Measurements from ENCODE around the gene BANP.
"Not testable (repeated sequence)": the region's sequence is repeated elsewhere in the genome, so short reads cannot be mapped to it uniquely, and the experiment has no call there.

Gene BANP

DNA sequence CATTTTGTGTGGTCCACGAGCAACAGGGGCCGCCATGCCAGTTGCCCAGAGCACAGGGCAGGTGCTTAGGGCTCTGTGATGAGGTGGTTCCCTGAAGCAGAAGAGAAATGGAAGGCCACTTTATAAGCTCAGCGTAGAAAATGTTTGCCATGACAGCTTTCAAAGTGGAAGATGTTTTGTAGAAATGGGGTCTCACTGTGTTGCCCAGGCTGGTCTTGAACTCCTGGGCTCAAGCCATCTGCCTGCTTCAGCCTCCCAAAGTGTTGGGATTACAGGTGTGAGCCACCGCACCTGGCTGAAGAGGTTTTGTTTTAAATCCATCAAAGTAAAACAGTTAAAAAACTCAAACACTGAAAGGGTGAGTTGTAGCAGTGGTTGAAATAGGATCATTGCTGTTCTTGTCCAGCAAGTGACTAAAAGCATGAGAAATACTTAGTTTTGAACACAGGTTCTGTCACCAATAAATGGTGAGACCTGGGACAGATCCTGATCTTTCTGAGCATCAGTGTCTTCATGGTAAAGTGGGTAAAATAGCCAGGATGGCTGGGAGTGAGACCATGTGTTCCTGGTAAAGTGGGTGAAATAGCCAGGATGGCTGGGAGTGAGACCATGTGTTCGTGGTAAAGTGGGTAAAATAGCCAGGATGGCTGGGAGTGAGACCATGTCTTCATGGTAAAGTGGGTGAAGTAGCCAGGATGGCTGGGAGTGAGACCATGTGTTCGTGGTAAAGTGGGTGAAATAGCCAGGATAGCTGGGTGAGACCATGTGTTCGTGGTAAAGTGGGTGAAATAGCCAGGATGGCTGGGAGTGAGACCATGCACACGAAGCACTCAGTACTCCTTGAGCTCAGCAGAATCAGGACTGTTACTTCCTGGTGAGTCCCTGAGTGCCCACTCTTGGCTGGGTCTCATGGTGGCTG is 46.0 kb downstream of the BANP start:
- FAIRE-seq, result no peak

DNA sequence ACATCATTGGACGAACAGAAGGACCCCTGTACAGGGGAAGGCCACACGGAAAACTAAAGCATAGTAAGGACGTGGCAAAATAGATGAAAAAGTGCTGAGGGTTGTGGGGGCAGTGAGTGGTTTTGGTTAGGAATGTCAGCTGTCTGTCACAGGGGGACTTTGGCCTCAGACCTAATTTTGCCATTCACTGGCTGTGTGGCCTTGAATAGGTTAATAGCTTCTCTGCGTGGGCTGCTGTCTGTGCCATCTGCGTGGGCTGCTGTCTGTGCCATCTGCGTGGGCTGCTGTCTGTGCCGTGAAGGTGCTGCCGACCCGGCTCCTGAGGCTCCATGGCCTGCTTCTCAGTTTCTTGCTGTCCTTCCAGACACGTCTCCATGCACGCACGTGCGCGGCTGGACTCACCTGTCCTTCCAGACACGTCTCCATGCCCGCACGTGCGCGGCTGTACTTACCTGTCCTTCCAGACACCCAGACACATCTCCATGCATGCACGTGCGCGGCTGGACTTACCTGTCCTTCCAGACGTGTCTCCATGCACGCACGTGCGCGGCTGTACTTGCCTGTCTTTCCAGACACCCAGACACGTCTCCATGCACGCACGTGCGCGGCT is 47.1 kb downstream of the BANP start:
- not testable (repeated sequence) for FAIRE-seq

- FAIRE-seq, result not testable (repeated sequence)
Observed at GRCh38 chr16:87998992-87999391, 47.8 kb downstream of the BANP start.

DNA sequence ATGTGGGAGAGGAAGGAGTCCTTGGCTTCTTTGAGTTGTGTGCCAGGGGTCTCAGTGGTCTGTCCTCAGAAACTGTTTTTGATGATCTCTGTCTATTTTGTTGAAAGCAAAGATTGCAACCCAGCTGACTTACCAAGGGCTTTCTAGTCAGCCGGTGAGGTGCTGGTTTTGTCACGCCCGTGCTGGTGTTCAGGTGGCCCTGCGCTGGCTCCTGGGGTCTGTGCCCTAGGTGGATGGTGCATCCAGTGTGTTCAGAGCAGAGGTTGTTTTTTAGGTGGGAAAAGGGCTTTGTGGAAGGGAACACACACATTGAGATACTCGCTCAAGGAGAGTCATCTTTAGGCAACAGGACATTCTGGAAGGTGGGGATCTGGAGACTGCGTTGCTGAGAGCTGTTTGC is 51.0 kb downstream of the BANP start:
- FAIRE-seq, result no peak

GRCh38 chr16:88002749-88003148 is 51.5 kb downstream of the BANP start:
- no peak for FAIRE-seq

GRCh38 chr16:88003316-88003715 is 52.1 kb downstream of the BANP start:
- no peak for FAIRE-seq

- FAIRE-seq, result no peak
Observed at GRCh38 chr16:88003736-88004135, 52.5 kb downstream of the BANP start.

DNA sequence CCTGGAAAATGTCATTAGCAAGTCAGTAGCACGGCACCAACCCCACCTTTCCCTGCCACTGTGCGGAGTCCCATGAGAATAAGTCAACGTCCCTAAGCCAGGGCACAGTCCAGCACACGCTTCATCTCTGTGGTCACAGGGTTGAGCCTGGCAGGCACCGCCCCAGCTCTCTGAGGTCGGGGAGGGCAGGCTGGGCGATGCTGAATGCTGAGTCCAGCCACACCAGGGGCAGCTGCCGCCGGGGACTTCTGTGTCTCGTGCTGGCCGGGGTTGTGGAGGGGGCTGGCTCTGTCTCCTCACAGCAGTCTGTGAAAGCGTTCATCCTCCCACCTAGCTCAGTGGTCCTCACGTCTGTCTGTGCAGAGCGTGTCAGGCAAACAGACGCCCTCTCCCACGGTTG is 53.2 kb downstream of the BANP start:
- no peak for FAIRE-seq

DNA sequence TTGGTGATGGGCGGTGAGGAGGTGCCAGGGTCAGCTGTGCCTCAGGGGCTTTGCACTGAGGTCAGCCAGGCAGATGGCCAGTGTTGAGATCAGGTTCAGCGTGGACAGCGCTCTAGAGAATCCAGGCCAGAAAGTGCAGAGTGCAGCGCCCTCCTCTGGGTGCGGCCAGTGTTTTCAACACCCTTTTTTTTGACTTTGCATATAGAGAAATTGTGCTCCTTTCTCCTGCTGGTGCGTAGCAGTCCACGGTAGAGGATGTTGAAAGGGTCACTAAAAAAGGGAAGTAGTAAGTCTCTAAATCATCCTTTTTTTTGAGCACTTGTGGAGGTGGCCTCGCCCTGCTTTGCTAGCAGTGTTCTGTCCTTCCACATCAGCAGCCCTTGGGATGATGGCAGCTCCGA is 53.9 kb downstream of the BANP start:
- no peak for FAIRE-seq

DNA sequence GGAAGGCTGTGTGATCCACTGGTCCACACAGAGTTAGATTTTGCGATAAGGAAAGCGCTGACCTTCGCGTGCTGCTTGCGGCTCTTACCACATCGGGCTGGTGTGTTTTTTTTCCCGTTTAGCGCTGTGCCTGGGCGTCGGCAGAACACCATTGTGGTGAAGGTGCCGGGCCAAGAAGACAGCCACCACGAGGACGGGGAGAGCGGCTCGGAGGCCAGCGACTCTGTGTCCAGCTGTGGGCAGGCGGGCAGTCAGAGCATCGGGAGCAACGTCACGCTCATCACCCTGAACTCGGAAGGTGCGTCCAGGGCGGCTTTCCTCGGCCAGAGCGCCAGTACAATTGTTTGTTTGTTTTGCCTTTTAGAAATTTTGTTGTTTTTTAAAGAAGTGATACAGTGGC is 54.7 kb downstream of the BANP start:
- FAIRE-seq, result no peak

- no peak for FAIRE-seq
Observed at GRCh38 chr16:88007321-88007731, 56.1 kb downstream of the BANP start.

DNA sequence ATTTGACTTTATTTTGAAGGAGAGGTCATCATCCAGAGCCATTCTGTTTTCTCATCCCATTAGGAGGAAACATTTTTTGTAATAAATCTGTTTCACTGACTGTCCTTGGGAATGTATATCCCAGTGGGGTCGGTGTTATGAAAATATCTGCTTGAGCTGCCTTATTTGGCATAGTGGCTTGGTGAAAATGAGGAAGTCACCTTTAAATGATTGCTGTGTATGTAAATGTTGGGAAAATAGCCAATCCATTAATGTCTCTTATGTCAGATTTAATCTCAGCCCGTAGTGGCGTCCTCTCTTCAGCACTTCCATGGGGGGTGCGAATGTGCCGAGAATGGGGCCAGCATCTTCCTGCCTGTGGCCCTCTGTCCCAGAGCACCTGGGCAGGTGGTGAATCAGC is 57.6 kb downstream of the BANP start:
- FAIRE-seq, result no peak

GRCh38 chr16:88009563-88010342 is 58.5 kb downstream of the BANP start:
- FAIRE-seq, result no peak

- FAIRE-seq, result no peak
Observed at GRCh38 chr16:88010343-88010967, 59.2 kb downstream of the BANP start.

- FAIRE-seq, result no peak
Observed at GRCh38 chr16:88010968-88011483, 59.8 kb downstream of the BANP start.

DNA sequence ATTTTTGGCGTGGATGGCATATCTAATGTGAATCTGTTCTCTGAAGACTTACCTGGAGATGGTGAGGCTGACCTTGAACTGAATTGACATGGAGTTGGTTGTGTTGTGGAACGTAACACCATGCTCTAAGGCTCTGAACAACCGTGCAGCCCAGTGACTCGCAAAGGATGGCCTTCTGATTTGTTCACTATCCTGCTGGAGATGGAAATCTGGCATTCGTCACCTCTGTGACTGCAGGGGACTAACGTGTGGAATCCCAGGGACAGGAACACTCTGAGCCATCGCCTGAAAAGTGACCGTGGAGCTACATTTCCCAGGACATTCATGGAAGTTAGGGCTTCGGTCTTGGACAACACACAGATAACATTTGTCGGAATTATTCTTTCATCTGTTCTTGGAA is 61.1 kb downstream of the BANP start:
- FAIRE-seq, result no peak

DNA sequence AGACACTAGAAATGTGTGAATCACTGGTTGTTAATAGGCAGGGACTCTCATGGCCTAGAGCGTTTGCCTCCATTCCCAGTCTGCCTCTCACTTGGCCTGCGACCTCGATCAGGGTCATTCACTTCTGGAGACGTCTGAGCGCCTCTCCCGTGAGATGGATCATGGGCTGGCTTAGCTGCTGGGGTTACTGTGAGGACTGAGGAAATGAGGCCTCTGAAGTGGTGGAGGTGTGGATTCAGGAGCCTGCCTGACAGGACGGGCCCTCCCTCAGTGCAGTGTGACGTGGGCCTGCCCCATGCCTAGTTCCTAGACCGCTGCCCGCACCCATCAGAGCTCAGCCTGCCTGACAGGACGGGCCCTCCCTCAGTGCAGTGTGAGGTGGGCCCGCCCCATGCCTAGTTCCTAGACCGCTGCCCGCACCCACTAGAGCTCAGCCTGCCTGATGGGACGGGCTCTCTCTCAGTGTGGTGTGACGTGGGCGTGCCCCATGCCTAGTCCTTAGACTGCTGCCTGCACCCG is 61.9 kb downstream of the BANP start:
- FAIRE-seq, result no peak

DNA sequence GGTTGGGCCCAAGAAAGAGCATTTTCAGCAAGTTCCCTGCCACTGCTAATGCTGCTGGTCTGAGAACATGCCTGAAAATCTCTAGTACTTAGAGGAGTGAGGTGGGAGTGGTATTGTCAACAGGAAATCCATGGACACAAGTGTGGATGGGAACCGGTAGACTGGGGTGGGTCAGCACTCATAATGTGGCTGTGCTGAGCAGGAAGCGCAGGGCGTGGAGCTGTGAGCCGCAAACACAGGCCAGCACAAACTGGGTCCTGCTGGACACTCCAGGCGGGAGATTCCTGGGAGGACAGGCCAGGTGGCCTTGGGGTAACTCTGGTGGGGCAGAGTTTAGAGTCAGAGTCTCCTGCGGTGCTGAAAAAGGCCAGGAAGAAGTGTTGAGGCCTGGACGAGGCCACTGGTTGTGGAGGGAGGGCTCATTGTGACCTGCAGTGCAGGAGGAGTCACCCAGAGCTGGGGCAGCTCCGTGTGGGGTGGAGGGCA is 62.6 kb downstream of the BANP start:
- FAIRE-seq, result no peak

DNA sequence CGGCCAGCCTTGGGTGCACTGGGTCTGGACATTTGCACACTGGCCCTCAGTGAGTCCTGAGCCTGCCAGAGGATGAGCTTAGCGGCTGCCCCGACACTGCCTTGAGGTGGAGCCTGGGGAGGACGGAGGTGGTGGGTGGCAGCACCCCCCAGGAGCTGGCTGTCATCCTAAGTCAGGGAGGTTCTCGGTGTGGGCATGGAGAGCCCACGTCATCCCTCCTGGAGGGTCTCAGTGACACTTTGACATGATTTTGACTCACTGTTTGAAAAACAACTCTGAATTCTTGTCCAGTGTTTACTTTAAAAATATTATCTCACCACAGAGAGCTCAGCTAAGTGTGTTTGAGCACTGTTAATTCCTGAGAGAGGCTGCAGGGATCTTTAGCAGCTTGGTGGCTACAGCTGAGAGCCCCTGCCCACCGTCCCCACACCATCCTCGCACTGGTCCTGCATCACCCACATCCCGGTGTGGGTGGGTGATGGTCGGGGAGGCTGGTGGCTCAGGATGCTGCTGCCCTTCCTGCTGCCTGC is 63.1 kb downstream of the BANP start:
- no peak for FAIRE-seq

DNA sequence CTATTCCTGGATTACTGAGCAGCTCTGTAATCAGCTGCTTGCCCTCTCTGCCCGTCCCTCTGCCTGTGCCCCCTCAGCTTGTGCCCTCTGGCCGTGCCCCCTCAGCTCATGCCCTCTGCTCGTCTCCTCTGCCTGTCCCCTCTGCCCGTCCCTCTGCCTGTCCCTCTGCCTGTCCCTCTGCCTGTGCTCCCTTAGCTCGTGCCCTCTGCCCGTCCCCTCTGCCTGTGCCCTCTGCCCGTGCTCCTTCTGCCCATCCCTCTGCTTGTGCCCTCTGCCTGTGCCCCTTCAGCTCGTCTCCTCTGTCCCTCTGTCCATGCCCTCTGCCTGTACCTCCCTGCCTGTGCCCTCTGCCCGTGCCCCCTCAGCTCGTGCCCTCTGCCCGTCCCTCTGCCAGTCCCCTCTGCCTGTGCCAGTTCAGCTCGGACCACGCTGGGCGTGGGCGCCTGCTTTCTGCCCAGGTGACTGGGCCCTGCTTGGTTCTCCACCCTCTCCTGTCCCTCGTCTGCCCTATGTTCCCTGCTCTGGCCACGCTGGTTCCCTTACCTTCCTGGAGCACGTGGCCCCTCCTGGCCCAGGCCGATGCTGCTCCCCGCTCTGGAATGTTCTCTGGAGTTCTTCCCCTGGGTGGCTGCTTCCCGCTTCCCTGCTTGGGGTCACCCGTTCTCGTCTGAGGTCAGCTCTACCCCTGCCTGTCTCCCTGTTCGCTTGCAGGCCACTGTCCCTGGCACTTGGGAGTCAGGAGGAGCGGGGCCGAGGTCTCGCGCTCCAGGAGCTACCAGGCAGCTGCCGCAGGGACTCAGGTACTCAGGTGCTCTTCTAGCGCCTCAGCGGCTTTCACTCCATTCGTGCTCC is 63.9 kb downstream of the BANP start:
- FAIRE-seq, result no peak

GRCh38 chr16:88015806-88016140 is 64.5 kb downstream of the BANP start:
- no peak for FAIRE-seq
